Fibroblast of lung (primary cell): ENCODE measurements around the gene SPTBN5.

Experiments used
- CTCF ChIP-seq, 2 donors: IDR thresholded peaks in 1 of 2; conservative IDR thresholded peaks in 1 of 2; 1 replicate in 1 of 2; 2 replicates in 1 of 2; pipeline ENCODE4 v1.5.1; 2011 to 2012; ENCODE audit warnings: low read length in 2 of 2, control low read depth in 1 of 2, inconsistent platforms in 1 of 2, low read depth in 1 of 2, mild to moderate bottlenecking in 1 of 2
- EZH2 ChIP-seq: IDR thresholded peaks from 2 replicates; pipeline ENCODE4 v1.5.1; 2012; ENCODE audit warnings: low read length, control low read depth, mild to moderate bottlenecking; ENCODE audit errors: missing control alignments

GRCh38 chr15:41865490-41866055 lies 28.3 kb downstream of the SPTBN5 start:
- TF ChIP-seq CTCF (conservative IDR thresholded peaks at IDR 0.05 in 1 of 2, IDR thresholded peaks at IDR 0.05 in 1 of 2; ENCODE audit: low read depth in 1 of 2, low read length in 2 of 2) (no peak), EZH2 (no peak)
